Left forelimb (tissue), 1 donor: ENCODE results near the gene IGFL1.
"Not testable (repeated sequence)": the region's sequence is repeated elsewhere in the genome, so short reads cannot be mapped to it uniquely, and the experiment has no call there.

Experiments used
- DNase-seq: peaks from one replicate; pipeline ENCODE4 v3.0.0-alpha.2; 2018; ENCODE audit warnings: low spot score

The IGFL1 gene

DNA sequence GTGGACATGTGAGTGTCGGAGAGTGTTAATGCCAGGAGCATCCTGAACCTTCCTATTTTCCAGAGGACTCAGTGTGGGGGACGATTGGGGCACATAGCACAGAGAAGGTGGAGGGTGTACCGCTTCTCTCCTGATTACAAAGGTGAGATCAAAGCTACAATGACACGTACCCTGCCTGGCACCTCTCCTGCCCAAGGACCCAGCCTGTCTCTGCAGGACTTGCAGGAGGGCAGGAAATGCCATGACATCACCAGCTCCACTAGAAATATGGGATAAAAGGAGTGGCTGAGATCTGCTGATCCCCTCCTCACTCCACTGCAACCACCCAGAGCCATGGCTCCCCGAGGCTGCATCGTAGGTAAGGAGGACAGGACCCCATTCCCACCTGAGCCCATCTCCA lies at the start of gene IGFL1:
IGFL1 (plus strand) TSS at position 301 of the 400 bp plus-strand sequence; CDS start at position 334, 33 bp downstream.
- no peak for DNase-seq

DNA sequence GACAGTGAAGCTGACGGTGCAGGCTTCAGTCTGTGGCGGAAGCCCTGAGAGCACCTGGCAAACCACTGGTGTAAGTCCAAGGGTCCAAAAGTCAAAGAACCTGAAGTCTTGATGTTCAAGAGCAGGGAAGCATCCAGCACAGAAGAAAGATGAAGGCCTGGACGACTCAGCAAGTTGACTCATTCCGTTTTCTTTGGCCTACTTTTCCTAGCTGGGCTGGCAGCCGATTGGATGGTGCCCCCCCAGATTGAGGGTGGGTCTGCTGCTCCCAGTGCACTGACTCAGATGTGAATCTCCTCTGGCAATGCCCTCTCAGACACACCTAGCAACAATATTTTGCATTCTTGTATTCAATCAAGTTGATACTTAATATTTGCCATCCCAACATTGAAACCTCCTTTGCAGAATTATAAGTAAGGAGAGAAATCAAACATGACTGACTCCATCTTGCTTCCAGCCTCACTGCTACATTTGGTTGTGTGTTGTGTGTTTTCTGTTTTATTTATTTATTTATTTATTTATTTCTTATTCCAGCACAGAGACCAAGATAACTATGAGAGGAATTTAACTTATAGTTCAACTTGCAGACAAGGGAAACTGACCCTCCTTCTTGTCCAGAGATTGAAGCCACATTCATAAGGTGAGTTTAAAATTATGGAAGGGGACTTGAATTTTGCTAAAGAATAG lies 48.7 kb upstream of the IGFL1 start:
- no peak for DNase-seq

DNA sequence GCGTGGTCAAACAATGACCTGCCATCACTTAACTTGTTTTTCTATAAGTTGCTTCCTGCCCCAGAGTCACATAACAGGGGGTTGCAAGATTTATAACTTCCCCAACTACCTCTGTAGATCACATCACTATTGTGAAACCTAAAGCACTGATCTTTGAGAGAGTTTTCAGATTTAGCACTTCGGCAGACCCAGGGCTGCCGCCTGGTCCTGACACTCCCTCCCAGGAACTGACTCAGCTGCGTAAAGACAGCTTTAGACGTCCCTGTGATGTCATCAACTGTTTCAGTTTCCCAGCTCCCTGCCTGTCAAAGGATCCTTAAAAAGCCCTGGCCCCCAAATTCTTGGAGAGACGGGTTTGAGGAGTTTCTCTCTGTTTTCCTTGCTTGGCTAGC lies 48.2 kb upstream of the IGFL1 start:
- DNase-seq, result no peak

DNA sequence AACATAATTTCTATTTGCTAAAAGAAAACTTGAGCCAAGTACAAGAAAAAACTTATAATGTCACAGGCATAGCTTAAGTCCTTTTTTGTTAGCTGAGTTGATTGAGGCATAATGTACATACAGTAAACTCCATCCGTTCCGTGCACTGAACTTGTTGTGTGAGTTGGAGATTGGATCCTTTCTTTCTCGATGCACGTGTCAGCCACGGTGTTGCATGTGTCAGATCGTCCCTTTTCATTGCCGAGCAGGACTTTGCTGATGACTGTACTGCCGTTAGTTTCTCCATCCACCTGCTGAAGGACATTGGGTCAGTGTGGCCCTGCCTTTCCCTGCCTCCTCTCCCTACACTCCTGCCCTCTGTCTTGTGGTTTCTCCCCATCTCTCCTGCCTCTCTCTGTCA lies 47.1 kb upstream of the IGFL1 start:
- DNase-seq, result no peak

DNA sequence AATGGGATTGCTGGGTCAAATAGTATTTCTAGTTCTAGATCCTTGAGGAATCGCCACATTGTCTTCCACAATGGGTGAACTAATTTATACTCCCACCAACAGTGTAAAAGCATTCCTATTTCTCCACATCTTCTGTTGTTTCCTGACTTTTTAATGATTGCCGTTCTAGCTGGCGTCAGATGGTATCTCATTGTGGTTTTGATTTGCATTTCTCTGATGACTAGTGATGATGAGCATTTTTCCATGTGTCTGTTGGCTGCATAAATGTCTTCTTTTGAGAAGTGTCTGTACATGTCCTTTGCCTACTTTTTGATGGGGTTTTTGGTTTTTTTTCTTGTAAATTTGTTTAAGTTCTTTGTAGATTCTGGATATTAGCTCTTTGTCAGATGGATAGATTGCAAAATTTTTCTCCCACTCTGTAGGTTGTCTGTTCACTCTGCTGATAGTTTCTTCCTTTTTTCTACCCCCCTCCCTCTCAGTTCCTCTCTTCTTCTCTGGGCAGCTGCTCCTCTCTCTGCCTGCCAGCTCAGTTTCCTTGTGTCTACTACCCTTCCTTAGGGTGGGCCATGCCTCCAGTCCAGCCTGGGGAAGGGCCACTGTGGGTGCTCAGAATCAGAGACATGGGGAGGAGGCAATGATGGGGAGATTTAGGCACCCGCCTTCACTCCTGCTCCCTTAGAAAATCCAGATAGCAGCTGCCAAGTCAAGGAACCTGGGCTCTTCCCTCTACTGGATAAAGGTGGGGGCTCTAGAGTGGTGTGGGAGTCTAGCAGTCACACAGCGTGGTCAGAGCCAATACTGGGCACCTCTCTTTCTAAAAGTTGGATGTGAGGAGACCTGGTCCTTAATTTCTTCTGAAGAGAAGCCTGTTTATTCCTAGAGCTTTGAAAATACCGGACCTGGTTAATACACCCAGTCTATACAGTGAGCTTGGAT lies 44.5 kb upstream of the IGFL1 start:
- not testable (repeated sequence) for DNase-seq

DNA sequence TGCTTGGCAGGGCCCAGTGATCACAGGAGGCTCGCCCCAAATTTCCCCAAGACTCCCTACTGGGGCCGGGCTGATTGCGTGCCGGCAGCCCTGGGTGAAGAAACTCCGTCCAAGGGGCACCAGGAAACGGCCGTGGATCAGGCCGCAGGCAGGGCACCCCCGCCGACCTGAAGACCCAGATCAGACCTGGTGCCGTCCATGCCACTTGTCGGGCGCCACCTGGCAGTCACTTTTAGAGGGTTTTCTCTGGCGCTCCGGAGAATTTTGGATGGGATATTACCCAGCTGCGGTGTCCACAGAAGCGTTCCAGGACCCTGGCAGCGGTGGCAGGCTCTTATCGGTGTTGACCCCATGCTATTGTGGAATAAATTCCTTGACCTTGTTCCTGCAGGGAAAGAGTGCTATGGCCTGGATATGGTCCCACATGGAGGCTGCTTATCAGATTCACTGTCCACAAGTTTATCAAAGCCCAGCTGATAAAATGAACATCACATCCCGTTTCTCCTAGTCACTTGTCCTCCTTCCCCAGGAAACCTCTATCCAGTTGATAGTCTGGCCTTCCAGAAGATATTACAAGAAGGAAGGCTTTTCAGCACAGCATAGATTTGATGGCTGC lies 43.3 kb upstream of the IGFL1 start:
- no peak for DNase-seq

DNA sequence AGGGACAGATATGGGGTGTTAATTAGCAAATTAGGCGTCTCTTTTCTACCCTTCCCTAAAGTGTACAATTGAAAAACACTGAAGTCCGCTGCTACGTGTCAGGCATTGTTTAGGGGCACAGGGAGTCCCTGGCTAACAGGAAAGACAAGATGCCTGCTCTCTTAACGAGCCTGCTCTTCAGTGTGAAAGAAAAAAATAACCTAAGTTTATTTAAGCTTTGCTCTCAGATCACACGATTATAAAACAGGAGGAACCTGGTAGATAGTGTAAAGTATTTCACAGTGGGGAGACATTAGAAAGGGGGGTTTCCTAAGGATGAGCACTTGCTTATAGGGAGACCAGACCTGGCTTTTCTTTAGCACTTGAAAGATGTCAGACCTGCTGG lies 42.8 kb upstream of the IGFL1 start:
- DNase-seq, result no peak

DNA sequence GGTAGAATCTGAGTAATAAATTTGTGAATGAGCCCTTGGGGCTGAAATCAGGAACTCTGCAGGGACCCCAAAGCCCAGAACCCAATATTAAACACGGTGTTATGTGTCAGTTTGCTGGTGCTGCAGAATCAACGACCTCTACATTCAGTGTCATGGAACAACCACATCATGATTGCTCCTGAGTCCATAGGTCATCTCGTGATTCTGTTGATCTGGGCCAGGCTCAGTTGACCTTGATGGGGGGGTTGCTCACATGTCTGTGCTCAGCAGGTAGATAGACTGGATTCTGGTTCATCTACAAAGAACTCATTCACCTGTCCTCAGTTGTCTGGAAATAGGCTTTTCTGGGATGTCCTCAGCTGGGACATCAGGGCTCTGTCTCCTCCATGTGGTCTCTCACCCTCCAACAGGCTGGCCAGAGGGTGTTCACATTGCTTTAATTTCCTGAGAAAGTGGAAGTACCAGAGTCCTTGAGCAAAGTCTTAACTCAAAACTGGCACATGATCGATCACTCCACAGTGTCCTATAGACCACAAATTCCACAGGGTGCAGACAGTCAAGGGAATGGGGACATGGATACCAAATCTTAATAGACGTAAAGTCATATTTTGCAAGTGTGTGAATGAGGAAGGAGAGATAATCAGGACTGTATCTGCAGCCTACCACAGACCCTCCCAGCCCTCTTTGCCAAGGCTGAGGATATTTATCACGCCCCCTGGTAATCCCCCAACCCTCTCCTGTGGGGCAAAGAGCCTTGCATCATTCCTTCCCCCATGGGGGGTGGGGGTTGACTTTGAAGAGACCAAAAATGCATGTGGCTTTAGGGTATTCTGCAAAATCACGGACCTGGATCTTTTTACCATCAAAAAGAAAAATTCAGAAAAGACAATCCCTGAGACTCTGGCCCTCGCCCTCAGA lies 39.3 kb upstream of the IGFL1 start:
- DNase-seq, result no peak

DNA sequence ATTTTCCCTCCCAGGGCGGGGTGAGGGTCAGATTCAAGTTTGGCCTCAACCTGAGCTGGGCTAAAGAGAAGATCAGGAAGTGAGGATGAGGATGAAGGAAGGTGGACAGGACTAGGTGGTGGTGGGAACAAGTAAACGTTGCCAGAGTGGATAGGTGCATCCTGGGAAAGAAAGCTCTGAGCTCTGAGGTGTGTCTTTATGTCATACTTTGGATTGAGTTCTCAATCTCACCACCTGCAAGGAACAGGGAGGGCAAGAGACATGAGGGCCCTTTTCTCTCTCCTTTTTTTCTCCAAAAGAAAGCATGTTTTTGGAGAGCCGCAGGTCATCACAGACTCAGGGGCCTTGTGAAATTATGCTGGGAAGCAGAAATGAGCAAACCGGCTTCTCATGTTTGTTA lies 38.2 kb upstream of the IGFL1 start:
- DNase-seq, result no peak

DNA sequence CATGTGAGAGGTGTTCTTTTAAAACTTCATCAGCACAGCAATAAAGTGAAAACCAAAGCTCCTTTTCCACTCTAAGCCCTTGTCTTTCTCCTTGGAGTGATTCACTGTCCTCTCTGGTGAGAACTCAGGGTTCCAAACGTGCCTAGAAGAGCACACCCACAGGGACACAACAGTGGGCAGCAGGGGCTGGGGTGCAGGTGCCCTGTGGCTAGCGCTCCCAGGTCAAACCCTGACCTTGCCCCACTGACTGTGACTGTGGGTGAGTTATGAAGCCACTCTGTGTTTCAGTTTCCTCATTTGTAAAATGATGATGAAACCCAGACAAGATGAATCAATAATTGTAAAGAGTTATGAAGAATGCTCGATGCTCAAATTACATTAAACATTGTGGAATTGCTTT lies 37.6 kb upstream of the IGFL1 start:
- DNase-seq, result no peak

DNA sequence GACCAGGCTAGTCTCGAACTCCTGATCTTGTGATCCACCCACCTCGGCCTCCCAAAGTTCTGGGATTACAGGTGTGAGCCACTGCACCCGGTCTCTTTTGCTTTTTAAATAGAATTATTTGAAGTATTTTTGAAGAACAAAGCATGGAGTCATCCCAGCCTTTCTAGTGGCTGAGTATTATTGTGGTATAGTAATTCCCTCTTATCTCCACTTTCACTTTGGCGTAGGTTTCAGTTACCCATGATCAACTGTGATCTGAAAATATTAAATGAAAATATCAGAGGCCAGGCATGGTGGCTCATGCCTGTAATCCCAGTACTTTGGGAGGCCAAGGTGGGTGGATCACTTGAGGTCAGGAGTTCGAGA lies 36.9 kb upstream of the IGFL1 start:
- DNase-seq, result not testable (repeated sequence)

DNA sequence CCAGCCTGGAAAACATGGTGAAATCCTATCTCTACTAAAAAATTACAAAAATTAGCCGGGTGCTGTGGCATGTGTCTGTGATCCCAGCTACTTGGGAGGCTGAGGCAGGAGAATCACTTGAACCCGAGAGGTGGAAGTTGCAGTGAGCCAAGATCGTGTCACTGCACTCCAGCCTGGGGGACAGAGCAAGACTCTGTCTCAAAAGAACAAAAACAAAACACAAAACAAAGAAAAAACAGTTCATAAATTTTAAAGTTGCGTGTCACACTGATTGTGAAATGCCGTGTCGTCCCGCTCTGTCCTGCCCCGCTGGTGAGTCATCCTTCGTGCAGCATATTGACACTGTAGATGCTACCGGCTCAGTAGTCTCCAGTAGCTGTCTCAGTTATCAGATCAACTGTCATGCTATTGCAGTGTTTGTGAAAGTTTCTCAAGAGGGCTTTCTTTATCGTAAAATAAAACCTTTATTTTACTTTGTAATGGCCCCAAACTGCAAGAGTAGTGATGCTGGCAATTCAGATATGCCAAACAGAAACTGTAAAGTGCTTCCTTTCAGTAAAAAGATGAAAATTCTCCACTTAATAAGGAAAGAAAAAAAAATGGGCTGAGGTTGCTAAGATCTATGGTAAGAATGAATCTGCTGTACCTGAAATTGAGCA lies 36.4 kb upstream of the IGFL1 start:
- DNase-seq, result no peak

DNA sequence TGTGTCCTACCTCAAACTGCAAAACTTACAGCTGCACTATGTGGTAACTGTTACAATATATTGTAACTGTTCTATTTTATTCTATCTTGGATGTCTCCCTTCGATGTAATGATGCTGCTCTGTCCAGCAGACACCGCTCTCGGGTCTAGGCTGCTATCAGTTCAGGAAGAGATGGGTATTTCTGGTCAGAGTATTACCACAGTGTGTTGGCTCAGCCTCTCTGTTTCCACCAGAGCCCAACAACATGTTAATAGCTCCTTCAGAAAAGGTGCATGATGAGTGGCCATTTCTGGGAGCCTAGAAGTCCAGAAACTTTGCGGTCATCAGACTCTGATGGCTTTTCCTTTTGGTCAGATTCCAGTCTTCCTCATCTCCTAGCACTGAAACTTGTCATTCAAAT lies 35.9 kb upstream of the IGFL1 start:
- DNase-seq, result no peak

DNA sequence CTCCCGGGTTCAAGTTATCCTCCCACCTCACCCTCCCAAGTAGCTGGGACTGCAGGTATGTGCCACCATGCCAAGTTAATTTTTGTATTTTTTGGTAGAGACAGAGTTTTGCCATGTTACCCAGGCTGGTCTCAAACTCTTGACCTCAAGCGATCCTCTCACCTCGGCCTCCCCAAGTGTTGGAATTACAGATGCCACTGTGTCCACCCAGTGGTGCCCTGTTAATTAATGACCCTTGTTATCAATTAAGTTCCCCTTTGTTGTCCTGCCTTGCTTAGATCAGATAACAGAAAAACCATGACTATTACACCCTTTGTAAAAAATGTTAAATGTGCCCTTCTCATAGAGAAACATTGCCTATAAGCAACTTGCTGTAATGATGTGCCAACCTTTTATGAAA lies 34.4 kb upstream of the IGFL1 start:
- no peak for DNase-seq

DNA sequence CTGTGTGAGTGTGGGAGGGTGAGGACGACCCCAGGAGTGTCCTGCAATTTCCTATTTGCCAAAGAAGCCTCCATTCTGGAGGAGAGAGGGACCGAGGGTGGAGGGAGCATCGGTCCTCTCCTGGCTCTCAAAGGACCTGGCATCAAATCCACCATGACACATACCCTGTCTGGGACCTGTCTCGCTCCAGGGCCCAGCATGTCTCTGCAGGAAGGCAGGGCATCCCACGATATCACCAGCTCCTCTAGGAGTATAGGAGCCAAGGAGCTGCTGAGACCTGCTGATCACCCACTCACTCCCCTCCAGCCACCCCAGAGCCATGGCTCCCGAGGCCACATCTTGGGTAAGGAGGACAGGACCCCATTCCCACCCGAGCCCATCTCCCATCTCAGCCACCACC lies 33.6 kb upstream of the IGFL1 start:
- not testable (repeated sequence) for DNase-seq

DNA sequence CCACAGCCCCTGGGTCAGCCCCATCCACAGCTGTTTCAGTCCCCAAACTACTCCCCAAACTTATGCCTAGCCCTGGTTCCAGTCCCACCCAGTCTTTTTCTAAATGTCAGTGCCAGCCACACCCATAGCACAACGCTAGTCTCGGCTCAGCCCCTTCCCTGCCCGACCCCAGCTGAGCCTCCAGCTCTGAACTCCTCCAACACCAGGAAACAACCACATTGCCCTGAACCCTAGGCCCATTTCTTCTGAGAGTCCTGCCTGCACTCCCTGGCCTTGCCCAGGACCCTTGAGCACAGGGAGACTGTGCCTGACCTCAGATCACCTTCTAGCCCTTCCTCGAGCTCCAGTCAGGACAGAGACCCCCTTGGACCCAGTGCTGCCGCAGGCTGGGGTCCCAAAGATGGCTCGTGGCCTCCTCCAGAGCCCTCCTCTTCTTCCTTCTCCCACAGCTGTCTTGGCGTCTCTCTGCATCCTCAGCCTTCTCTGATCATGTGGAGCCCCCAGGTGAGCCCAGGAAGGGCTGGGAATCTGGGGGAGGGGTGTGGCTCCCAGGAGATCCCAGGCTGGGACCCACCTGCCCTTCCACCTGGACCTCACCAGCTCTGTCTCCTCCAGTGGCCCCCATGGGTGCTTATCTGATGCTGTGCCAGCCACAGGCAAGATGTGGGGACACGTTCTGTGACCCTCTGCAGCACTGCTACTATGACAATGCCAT lies 33.0 kb upstream of the IGFL1 start:
- DNase-seq, result no peak

DNA sequence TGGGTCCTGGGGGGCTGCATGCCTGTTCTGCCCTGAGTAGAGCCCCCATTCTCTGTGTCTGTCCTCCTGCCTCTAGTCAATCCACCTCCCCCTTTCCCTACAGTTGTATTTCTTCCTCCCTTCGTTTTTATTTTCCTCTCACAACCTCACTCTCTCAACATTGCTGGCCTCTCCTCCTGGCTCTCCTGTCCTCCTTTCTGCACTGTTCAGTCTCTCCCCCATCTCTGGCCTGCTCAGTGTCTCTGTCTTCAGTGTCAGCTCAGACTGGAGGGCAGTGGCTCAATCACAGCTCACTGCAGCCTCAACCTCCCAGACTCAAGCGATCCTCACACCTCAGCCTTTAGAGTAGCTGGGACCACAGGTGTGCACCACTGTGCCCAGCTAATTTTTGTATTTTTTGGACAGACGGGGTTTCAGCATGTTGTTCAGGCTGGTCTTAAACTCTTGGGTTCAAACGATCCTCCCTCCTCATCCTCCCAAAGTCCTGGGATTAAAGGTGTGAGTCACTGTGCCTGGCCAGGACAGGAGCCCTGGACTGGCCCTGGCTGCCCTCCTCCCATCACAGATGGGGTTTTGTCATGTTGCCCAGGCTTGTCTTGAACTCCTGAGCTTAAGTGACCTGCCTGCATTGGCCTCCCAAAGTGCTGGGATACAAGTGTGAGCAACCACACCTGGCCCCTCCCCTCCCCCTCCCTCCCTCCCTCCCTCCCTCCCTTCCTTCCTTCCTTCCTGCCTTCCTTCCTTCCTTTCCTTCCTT lies 32.0 kb upstream of the IGFL1 start:
- no peak for DNase-seq

DNA sequence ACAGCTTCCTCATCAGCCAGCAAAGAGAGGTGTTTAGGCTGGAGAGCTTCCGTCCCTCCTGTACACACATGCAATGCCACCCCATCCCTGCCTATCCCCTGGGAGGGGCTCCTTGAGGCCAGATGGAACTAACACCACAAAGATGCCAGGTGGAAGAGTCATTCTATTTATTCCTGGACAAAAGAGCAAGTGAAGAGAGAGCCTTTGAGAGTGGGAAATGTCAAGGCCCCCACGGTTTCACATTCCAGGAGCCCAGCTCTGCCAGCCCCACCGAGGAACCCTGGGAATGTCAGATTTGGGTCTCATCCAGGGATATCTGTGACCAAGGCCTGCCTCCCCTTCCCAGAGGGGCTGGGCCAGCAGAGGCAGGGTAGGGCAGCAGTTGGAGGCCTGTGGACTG lies 30.8 kb upstream of the IGFL1 start:
- no peak for DNase-seq

DNA sequence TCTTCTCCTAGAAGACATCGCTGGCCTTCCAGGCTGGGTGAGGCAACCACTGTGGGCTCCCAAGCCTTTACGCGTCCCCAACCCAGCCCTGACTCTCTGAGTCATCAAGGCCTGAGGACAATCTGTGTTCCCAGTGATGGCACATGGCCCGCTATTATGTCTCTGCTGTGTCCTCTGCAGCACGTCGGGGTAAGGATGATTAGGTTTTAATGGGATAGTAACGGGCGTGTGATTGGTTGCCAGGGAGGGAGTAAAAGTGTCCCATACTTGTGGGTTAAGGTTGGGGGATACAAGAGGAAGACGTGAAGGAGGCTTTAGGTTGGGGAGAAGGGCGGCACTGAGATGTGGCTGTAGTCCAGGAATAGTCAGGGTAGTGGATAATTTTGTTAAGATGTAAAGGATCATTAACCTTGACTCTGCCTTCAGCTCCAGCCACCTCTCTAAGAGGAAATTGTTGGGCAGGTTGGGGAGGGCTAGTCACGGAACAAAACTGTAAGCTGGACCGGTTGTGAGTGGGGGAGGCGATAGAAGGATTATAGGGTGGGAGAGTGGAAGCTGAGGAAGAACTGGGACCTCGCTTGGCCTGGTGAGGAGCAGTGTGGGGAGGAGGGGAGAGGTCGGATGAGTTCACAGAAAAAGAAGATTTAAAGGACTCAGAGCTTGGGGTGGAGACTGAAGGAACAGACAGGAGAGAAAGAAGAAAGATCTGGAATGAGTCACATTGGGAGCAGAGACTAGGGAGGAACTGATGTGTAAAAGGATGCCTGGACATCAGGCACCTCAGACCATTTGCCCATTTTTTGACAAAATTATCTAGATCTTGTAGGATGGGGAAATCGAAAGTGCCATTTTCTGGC lies 27.9 kb upstream of the IGFL1 start:
- no peak for DNase-seq
